ENCODE results near the gene NPAP1. TPM values are rescaled to one million over a fixed set of nuclear protein-coding genes. Genes with fewer than 3 reads are reported as not detected.

Gene NPAP1
- total and polyA plus RNA-seq, 5 experiments from 2014 or later: not detected

DNA sequence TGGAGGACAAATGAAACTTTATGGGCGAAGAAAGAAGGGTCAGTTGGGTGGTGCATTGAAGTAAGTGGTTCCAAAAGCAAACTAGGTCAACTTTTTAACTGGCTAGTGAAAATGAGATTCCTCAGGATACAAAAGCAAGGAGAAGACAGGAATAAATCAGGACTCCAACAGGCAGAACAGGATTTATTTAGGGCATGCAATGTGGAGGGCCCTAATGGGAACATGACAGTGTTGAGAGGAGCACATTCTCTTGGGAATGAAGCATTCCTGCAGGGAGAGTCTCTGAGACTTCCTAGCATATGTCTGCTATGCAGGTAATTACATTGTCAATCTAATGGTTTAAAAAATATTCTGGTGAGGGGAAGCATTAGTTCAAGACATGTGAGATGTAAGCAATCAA lies 8.7 kb downstream of the NPAP1 start:
- ATAC-seq (no peak), DNase-seq (no peak)
- Mint-ChIP-seq H3K27ac (no peak overlapping the region), H3K4me3 (no peak overlapping the region), H3K27me3 (peaks cover 0 to 10% (median 0%) of the 10 kb centered on the region in 5 donors), H3K9me3 (peaks cover 0 to 15% (median 5%) of the 10 kb centered on the region in 9 donors), H3K4me1 (no peaks in the 10 kb centered on the region), H3K36me3 (no peaks in the 10 kb centered on the region)
- POLR2A ChIA-PET: no interaction called here

DNA sequence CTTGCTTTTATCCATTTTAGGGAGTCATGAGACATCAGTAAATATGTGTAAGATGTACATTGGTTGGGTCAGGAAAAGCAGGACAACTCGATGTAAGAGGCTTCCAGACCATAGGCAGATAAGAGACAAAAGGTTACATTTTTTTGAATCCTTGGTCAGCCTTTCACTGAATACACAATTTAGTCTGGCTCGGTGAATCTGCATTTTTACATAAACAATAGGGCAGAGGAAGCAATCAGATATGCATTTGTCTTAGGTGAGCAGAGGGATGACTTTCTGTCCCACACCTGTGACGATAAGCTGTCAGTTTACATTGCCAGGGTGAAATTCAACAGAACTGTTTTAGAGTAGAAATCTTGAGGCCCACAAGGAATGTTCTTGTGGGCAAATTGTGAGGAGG lies 20.6 kb downstream of the NPAP1 start:
- Mint-ChIP-seq H3K27ac (no peak overlapping the region), H3K36me3 (no peaks in the 10 kb centered on the region), H3K4me3 (no peak overlapping the region), H3K4me1 (no peaks in the 10 kb centered on the region), H3K27me3 (no peaks in the 10 kb centered on the region), H3K9me3 (peaks cover 0 to 18% (median 8%) of the 10 kb centered on the region in 9 donors)
- POLR2A ChIA-PET: no interaction called here
- DNase-seq (no peak), ATAC-seq (no peak)

DNA sequence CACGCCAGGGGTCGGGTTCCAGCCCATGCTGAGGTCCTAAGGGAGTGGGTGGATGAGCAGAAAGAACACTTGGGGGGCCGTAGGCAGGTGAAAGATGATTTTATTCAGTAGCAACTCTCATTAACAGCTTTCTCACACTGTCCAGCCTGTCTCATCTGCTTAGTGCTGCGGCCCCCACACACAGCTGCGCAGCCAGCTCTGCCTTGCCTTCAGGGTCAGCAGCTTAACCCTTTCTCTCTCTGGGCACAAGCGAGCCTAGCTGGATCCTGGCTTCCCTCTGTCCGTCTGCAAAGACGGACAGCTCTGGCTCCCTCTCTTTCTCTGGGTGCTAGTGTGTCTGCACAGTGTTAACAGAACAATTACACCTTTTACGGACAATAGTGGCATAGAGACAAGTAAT lies 21.3 kb downstream of the NPAP1 start:
- POLR2A ChIA-PET: no interaction called here
- H3K27me3 Mint-ChIP-seq: no peaks in the 10 kb centered on the region
- no peak overlapping the region for H3K27ac Mint-ChIP-seq
- no peak for ATAC-seq
- H3K9me3 Mint-ChIP-seq: peaks cover 0 to 18% (median 5%) of the 10 kb centered on the region in 9 donors
- no peaks in the 10 kb centered on the region for H3K36me3 Mint-ChIP-seq
- H3K4me3 Mint-ChIP-seq: no peak overlapping the region
- no peaks in the 10 kb centered on the region for H3K4me1 Mint-ChIP-seq
- no peak for DNase-seq

DNA sequence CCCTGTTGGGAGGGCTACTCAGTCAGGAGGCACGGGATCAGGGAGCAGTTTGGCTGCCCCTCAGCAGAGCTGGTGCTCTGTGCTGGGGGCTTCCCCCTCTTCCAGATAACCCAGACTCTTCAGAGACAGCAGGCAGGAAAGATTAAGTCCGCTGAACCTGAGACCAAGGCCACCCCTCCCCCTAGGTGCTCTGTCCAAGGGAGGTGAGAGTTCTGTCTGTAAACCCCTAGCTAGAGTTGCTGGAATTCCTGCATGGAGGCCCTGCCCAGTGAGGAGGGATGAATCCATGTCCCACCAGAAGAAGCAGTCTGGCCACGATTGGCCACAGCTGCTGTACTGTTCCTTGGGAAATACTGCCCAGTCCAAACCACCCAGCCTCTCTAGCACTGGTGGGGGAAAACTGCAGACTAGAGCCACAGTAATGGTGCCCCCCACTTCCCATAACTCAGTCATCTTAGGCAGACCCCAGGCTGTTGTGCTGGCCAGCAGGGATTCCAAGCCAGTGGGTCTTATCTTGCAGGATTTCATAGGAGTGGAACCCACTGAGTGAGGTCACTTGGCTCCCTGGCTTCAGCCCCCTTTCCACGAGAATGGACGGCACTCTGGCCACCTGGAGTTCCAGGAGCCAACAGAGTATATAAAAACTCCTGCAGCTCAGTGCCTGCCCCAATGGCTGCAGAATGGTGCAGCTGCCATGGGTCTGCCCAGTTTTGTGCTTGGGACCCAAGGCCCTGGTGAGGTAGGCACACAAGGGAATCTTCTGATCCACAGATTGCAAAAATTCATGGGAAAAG lies 42.9 kb downstream of the NPAP1 start:
- H3K36me3 Mint-ChIP-seq: peaks cover 0 to 17% (median 0%) of the 10 kb centered on the region in 3 donors
- no peak for ATAC-seq
- H3K27ac Mint-ChIP-seq: no peak overlapping the region
- no peak overlapping the region for H3K4me3 Mint-ChIP-seq
- peaks cover 0 to 10% (median 0%) of the 10 kb centered on the region in 5 donors for H3K27me3 Mint-ChIP-seq
- H3K4me1 Mint-ChIP-seq: no peaks in the 10 kb centered on the region
- POLR2A ChIA-PET: no interaction called here
- DNase-seq: no peak
- H3K9me3 Mint-ChIP-seq: peaks cover 5 to 46% (median 24%) of the 10 kb centered on the region in 9 donors

DNA sequence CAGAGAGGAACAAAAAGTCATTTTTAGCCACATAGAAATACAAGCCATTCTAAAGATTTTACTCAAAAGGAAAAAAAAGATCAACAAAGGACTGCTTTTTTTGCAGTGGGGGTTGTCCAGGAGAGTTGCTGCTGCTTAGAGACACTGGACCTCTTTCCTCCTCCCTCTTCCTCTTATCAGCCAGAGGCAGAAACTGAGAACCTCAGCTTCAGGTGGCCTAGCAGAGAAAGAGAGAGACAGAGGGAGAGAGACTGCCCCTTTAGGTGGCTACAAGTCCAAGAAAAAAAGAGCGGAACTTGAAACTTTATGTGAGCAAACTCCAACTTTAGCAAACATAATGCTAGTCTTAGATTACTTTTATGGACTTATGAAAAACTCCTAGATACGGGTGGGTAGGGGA lies 54.2 kb downstream of the NPAP1 start:
- Mint-ChIP-seq H3K9me3 (peaks cover 0 to 13% (median 4%) of the 10 kb centered on the region in 9 donors), H3K27ac (no peak overlapping the region), H3K27me3 (no peaks in the 10 kb centered on the region), H3K4me3 (no peak overlapping the region), H3K4me1 (no peaks in the 10 kb centered on the region), H3K36me3 (peaks cover 0 to 8% (median 0%) of the 10 kb centered on the region in 3 donors)
- POLR2A ChIA-PET: no interaction called here
- ATAC-seq (no peak), DNase-seq (no peak)

All from naive thymus-derived CD8-positive, alpha-beta T cell (primary cell).